ENCODE data around the gene RERE. TPM values are rescaled to one million over a fixed set of nuclear protein-coding genes. Genes with fewer than 3 reads are reported as not detected.
A peak's percentile ranks its signal among the peaks of the same experiment; 100 is the strongest.

RERE gene
- total and polyA plus RNA-seq, 11 donors: 53.5 to 236 (median 121) TPM

- no peak for ATAC-seq
- intact Hi-C loops (cut with DNase I): no loop called here
- Histone ChIP-seq H3K36me3 (no peaks in the 10 kb centered on the region), H3K4me3 (no peak overlapping the region), H3K9me3 (no peaks in the 10 kb centered on the region), H3K27ac (no peak overlapping the region), H3K4me1 (peaks cover 0 to 21% (median 10%) of the 10 kb centered on the region in 12 donors), H3K27me3 (no peaks in the 10 kb centered on the region)
- 64 to 82% (median 74%) methylated on average over 4 to 5 of the region's 5 CpGs for WGBS, 4 donors
- TF ChIP-seq CTCF (IDR thresholded peaks at IDR 0.05) (no peak), POLR2A (IDR thresholded peaks at IDR 0.05) (no peak)
- no peak for DNase-seq
These were observed 229.7 kb downstream of the RERE start for GRCh38 chr1:8587784-8588183.

- WGBS, 4 donors: 70 to 86% (median 81%) methylated on average over 1 of the region's 1 CpG
- Histone ChIP-seq H3K27ac (no peak overlapping the region), H3K27me3 (no peaks in the 10 kb centered on the region), H3K4me1 (peaks cover 0 to 19% (median 10%) of the 10 kb centered on the region in 12 donors), H3K36me3 (no peaks in the 10 kb centered on the region), H3K4me3 (no peak overlapping the region), H3K9me3 (no peaks in the 10 kb centered on the region)
- no peak for DNase-seq
- TF ChIP-seq POLR2A (IDR thresholded peaks at IDR 0.05) (no peak), CTCF (IDR thresholded peaks at IDR 0.05) (no peak)
- no peak for ATAC-seq
- intact Hi-C loops (cut with DNase I): no loop called here
These were observed 231.0 kb downstream of the RERE start for GRCh38 chr1:8586438-8586837.

- H3K4me1 ChIP-seq: peaks cover 0 to 9% (median 0%) of the 10 kb centered on the region in 12 donors
- TF ChIP-seq CTCF (IDR thresholded peaks at IDR 0.05) (no peak), POLR2A (IDR thresholded peaks at IDR 0.05) (no peak)
- intact Hi-C loops (cut with DNase I): no loop called here
- H3K9me3 ChIP-seq: no peaks in the 10 kb centered on the region
- WGBS, 4 donors: 82 to 90% (median 85%) methylated on average over 3 of the region's 3 CpGs
- no peak overlapping the region for H3K4me3 ChIP-seq
- no peak overlapping the region for H3K27ac ChIP-seq
- H3K27me3 ChIP-seq: no peaks in the 10 kb centered on the region
- DNase-seq (no peak), ATAC-seq (no peak)
- H3K36me3 ChIP-seq: no peaks in the 10 kb centered on the region
These were observed 233.1 kb downstream of the RERE start for GRCh38 chr1:8584316-8584715.

- Histone ChIP-seq H3K9me3 (no peaks in the 10 kb centered on the region), H3K27ac (no peak overlapping the region), H3K4me3 (no peak overlapping the region), H3K27me3 (no peaks in the 10 kb centered on the region), H3K36me3 (no peaks in the 10 kb centered on the region), H3K4me1 (peaks cover 0 to 9% (median 3%) of the 10 kb centered on the region in 12 donors)
- no peak for TF ChIP-seq POLR2A (IDR thresholded peaks at IDR 0.05)
- ATAC-seq (no peak), DNase-seq (no peak)
- WGBS, 4 donors: 89 to 94% (median 90%) methylated on average over 3 of the region's 3 CpGs
- intact Hi-C loops (cut with DNase I): no loop called here
These were observed 234.4 kb downstream of the RERE start for GRCh38 chr1:8583031-8583430.

- Histone ChIP-seq H3K9me3 (no peaks in the 10 kb centered on the region), H3K27me3 (no peaks in the 10 kb centered on the region), H3K4me1 (peaks cover 0 to 9% (median 3%) of the 10 kb centered on the region in 12 donors), H3K36me3 (peaks cover 0 to 5% (median 0%) of the 10 kb centered on the region in 9 donors), H3K4me3 (no peak overlapping the region), H3K27ac (peak overlapping the region in 1 of 12 donors; percentile 25)
- ATAC-seq: peak; percentile 64 to 81 (median 76)
- WGBS, 4 donors: 42 to 45% (median 44%) methylated on average over 4 of the region's 4 CpGs
- no peak for TF ChIP-seq POLR2A (IDR thresholded peaks at IDR 0.05)
- no peak for TF ChIP-seq CTCF (IDR thresholded peaks at IDR 0.05)
- intact Hi-C loops (cut with DNase I): no loop called here
- peak in 1 of 5 donors; percentile 34 for DNase-seq
These were observed 236.9 kb downstream of the RERE start for GRCh38 chr1:8580566-8580965.

All from heart left ventricle (tissue), 16 donors.